GM12875 (cell line): ENCODE measurements around the gene BHMT2.

ENCODE experiments used
- H3K4me3 ChIP-seq: one replicate; pipeline ENCODE4 v1.5.1; 2011; ENCODE audit warnings: low read depth, low read length, control low read depth
- TF ChIP-seq, protein P1 (sequence below): IDR thresholded peaks from 2 replicates; pipeline ENCODE4 v1.5.1; 2011; ENCODE audit warnings: low read depth, mild to moderate bottlenecking, control low read depth, inconsistent platforms, low read length, moderate library complexity, borderline replicate concordance; ENCODE audit not compliant: insufficient read depth

The BHMT2 gene

DNA sequence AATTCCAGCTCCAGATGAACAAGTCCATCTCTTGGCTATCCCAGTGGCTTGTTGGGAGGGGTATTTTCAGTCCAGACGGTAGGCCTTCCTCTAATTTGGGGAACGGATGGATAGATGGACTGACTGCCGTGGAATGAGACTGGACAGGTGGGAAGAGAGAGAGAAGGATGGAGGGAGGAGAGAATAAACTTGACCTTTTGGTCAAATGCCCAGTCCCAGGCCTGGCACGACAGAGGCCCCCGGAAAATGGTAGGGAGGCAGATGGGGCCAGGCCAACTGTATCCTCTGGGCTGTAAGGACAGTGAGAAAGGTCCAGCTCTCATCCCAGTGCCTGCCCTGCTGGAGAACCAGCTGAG is 43.1 kb downstream of the BHMT2 start:
- TF ChIP-seq, protein P1, sequence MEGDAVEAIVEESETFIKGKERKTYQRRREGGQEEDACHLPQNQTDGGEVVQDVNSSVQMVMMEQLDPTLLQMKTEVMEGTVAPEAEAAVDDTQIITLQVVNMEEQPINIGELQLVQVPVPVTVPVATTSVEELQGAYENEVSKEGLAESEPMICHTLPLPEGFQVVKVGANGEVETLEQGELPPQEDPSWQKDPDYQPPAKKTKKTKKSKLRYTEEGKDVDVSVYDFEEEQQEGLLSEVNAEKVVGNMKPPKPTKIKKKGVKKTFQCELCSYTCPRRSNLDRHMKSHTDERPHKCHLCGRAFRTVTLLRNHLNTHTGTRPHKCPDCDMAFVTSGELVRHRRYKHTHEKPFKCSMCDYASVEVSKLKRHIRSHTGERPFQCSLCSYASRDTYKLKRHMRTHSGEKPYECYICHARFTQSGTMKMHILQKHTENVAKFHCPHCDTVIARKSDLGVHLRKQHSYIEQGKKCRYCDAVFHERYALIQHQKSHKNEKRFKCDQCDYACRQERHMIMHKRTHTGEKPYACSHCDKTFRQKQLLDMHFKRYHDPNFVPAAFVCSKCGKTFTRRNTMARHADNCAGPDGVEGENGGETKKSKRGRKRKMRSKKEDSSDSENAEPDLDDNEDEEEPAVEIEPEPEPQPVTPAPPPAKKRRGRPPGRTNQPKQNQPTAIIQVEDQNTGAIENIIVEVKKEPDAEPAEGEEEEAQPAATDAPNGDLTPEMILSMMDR: no peak
- H3K4me3 ChIP-seq: no peak overlapping the region

DNA sequence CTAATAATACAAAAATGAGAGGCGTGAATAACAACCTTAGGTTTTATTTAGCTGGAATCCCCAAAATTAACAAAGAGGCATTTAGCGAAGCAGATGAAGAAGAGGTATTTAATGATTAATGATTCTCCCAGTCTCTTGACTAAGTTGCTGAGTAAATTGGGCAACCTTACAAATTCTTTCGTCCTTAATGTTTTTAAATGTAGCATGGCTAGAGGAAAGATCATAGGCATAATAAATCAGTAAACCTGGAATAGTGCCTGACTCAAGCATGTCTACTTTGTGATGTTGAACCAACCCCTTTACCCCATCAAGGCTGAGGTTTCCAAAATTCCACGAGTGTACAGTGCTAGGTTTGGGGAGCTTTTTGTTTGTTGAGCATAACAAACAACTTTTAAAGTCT is 49.9 kb downstream of the BHMT2 start:
- TF ChIP-seq, protein P1: no peak
- no peak overlapping the region for H3K4me3 ChIP-seq

DNA sequence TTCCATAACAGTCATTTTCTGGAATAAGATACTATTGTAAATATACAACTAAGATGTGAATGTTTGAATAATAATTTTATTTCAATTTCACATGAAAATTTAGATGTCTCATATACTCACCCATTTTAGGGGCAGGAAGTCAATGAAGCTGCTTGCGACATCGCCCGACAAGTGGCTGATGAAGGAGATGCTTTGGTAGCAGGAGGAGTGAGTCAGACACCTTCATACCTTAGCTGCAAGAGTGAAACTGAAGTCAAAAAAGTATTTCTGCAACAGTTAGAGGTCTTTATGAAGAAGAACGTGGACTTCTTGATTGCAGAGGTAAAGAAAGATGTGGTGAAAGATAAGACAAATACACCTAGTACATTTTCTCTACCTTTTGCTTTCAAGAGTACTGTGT is 50.7 kb downstream of the BHMT2 start:
- no peak overlapping the region for H3K4me3 ChIP-seq
- TF ChIP-seq, protein P1: no peak

DNA sequence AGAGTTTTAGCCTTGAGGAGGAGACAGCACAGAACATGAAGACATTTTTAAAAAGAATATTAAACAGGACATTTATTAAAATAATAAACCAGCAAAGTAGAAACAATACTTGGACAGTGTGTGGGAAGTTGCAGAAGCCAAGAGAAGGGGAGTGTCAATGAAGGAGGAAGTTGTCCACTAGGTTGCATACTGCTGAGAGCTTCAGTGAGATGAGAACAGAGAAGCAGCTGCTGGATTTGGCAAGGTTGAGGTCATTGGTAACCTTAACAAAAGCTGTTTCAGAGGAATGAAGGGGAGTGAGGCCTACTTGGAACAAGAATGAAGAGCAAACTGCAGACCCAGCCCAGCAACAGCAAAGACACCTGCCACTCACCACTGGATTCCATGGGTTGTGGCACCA is 53.4 kb downstream of the BHMT2 start:
- no peak overlapping the region for H3K4me3 ChIP-seq
- TF ChIP-seq, protein P1: no peak

DNA sequence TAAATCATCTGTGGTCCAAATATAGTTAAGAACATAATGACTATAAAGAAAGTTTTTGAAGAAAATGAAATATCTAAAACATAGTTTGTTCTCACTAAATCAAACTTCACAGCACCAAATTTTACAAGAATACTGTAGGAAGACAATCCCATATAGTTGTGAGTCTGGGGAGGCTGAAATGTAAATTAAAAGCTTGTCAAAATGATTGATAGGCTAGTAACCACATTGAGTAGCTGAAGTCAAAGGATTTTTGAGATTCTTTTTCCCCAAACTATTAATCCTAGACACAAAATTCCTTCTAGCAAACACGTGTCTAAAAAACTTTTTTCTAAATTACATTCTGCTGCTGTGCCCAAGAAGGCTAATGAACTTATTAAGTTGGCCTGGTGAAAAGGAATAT is 55.0 kb downstream of the BHMT2 start:
- TF ChIP-seq, protein P1: no peak
- H3K4me3 ChIP-seq: no peak overlapping the region

DNA sequence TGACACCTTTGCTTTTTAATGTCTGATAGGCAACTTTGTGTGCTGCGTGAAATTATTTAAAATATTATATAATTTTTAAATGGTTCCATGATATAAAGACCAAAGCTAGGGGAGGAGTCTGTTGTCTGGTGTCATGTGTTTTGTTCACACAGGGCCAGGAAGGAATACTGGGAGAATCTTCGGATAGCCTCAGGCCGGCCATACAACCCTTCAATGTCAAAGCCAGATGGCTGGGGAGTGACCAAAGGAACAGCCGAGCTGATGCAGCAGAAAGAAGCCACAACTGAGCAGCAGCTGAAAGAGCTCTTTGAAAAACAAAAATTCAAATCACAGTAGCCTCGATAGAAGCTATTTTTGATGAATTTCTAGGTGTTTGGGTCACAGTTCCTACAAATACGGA is 61.2 kb downstream of the BHMT2 start:
- TF ChIP-seq, protein P1: no peak
- H3K4me3 ChIP-seq: no peak overlapping the region

DNA sequence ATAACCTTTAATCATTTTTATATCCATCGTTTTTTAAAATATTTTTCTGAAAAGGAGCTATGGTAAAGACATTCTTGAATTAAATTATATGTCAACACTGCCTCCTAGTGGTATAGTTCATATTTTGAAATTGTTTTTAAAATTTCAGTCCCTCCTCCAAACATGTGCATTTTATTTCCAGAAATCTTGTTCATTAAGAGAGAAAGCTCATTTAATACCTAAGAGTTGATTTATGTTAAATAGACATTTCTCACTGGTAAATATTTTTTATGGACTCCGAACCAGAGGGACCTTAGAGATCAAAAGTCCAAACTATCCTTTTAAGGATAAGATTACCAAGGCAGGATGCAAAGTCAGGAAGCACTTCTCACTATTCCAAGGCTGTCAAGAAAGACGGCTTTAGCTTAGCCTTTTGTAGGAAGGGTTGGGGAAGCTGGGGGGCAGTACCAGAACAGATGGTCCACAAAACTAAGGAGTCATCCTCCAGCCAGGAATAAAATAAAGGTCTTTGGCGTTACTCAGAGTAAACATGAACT is 63.6 kb downstream of the BHMT2 start:
- TF ChIP-seq, protein P1: no peak
- H3K4me3 ChIP-seq: no peak overlapping the region
